GM12878 (cell line): ENCODE measurements around the gene RBBP5. TPM values are rescaled to one million over a fixed set of nuclear protein-coding genes. Genes with fewer than 3 reads are reported as not detected.
A peak's percentile ranks its signal among the peaks of the same experiment; 100 is the strongest.

ENCODE experiments used
- ATAC-seq: fragments of 200-7000 bp; cut with Tn5 transposase; 3 replicates; pipeline ENCODE4 v1.9.1; 2020; ENCODE audit warnings: mild to moderate bottlenecking, moderate library complexity
- BruUV-seq: library from RNA; stranded (reverse); fragments of 400-500 nt; replicated peaks from 2 replicates; lab custom pipeline; 2021; lab: Mats Ljungman, UMichigan
- CTCF ChIA-PET: fragments of 300-600 bp; sonication (Branson Sonifier 250); formaldehyde crosslinking; extraction: SDS; loops from one replicate; lab custom pipeline; 2021; ENCODE audit warnings: inconsistent platforms; lab: Yijun Ruan, JAX
- POLR2A ChIA-PET: fragments of 350-600 bp; formaldehyde crosslinking; extraction: SDS; loops from one replicate; lab custom pipeline; 2021; ENCODE audit warnings: inconsistent platforms; lab: Charles Lee
- RAD21 ChIA-PET: fragments of 300-600 bp; sonication (Branson Sonifier 250); formaldehyde crosslinking; loops from one replicate; lab custom pipeline; 2023; ENCODE audit warnings: antibody characterized with exemption; ENCODE audit not compliant: unreplicated experiment; lab: Charles Lee
- SMC1A ChIA-PET: fragments of 300-600 bp; sonication (Branson Sonifier 250); formaldehyde crosslinking; loops from one replicate; lab custom pipeline; 2023; ENCODE audit not compliant: unreplicated experiment, uncharacterized antibody; lab: Charles Lee
- DNase-seq: peaks from one replicate; pipeline ENCODE4 v3.0.0-alpha.2; 2011; ENCODE audit warnings: low read depth, low spot score
- FAIRE-seq: peaks from 3 replicates; lab custom pipeline; 2011; peaks lifted over from hg19 to GRCh38; lab: Jason Lieb, UNC
- H2AFZ ChIP-seq: 2 replicates; pipeline ENCODE4 v1.6.0; 2011; ENCODE audit warnings: low read depth, low read length, control low read depth; ENCODE audit not compliant: control insufficient read depth
- H3K27ac ChIP-seq: 2 replicates; pipeline ENCODE4 v1.5.1; 2011; ENCODE audit warnings: control low read depth; ENCODE audit not compliant: control insufficient read depth, insufficient read depth
- H3K27me3 ChIP-seq, 2 experiments: replicated peaks in 1 of 2; 2 replicates each; pipeline versions ENCODE4 v1.6.0 to v1.6.1; 2011; ENCODE audit warnings: low read length in 1 of 2; ENCODE audit not compliant: control insufficient read depth in 2 of 2, insufficient read depth in 2 of 2
- H3K36me3 ChIP-seq, 2 experiments: 2 replicates each; pipeline ENCODE4 v1.5.1; 2011; ENCODE audit warnings: low read length in 1 of 2; ENCODE audit not compliant: control insufficient read depth in 2 of 2, insufficient read depth in 2 of 2
- H3K4me1 ChIP-seq: 2 replicates; pipeline ENCODE4 v1.6.1; 2011; ENCODE audit warnings: mild to moderate bottlenecking, low read length, moderate library complexity, mixed read lengths; ENCODE audit not compliant: control insufficient read depth, insufficient read depth
- H3K4me2 ChIP-seq: 2 replicates; pipeline ENCODE4 v1.6.0; 2011; ENCODE audit warnings: control low read depth; ENCODE audit not compliant: control insufficient read depth, insufficient read depth
- H3K4me3 ChIP-seq: fragments of 200-600 bp; sonication (generic); 2 replicates; pipeline ENCODE4 v1.5.1; 2016
- H3K79me2 ChIP-seq: 2 replicates; pipeline ENCODE4 v1.6.0; 2011; ENCODE audit warnings: low read length; ENCODE audit not compliant: control insufficient read depth, insufficient read depth
- H3K9ac ChIP-seq: 2 replicates; pipeline ENCODE4 v1.8.0; 2011; ENCODE audit warnings: low read length, control low read depth, mixed read lengths; ENCODE audit not compliant: control insufficient read depth, insufficient read depth
- H3K9me3 ChIP-seq: replicated peaks from 3 replicates; pipeline ENCODE4 v1.5.1; 2011; ENCODE audit warnings: mild to moderate bottlenecking, low read length; ENCODE audit not compliant: control insufficient read depth, insufficient read depth
- H4K20me1 ChIP-seq: 2 replicates; pipeline ENCODE4 v1.6.0; 2011; ENCODE audit not compliant: control insufficient read depth, insufficient read depth
- DPF2 ChIP-seq: fragments of 450-650 bp; IDR thresholded peaks from 2 replicates; pipeline ENCODE4 v1.6.1; 2017; ENCODE audit warnings: mild to moderate bottlenecking
- EED ChIP-seq: sonication (generic); IDR thresholded peaks from 2 replicates; pipeline ENCODE4 v1.6.1; 2016; ENCODE audit warnings: antibody characterized with exemption, low read depth
- KAT2A ChIP-seq: conservative IDR thresholded peaks from 2 replicates; pipeline ENCODE4 v1.6.1; 2011; ENCODE audit warnings: low read depth, low read length; ENCODE audit not compliant: control insufficient read depth
- PAX5 ChIP-seq: IDR thresholded peaks from 2 replicates; pipeline ENCODE4 v1.6.1; 2011; ENCODE audit warnings: low read depth, low read length, borderline replicate concordance
- RAD21 ChIP-seq: IDR thresholded peaks from 2 replicates; pipeline ENCODE4 v1.6.1; 2011; ENCODE audit warnings: mild to moderate bottlenecking, low read depth, low read length, moderate library complexity; ENCODE audit not compliant: insufficient read depth
- SMARCA5 ChIP-seq: fragments of 450-650 bp; IDR thresholded peaks from 2 replicates; pipeline ENCODE4 v1.6.1; 2017; ENCODE audit warnings: mild to moderate bottlenecking
- SMC3 ChIP-seq: IDR thresholded peaks from 2 replicates; pipeline ENCODE4 v1.6.1; 2011; ENCODE audit warnings: low read length, improper control_type of control experiment, borderline replicate concordance
- SPI1 ChIP-seq: IDR thresholded peaks from 2 replicates; pipeline ENCODE4 v1.6.1; 2011; ENCODE audit warnings: low read depth, mild to moderate bottlenecking, low read length, moderate library complexity, borderline replicate concordance; ENCODE audit not compliant: insufficient read depth
- WRNIP1 ChIP-seq: IDR thresholded peaks from 2 replicates; pipeline ENCODE4 v1.6.1; 2011; ENCODE audit warnings: low read depth, low read length, improper control_type of control experiment, borderline replicate concordance
- YY1 ChIP-seq: IDR thresholded peaks from 2 replicates; pipeline ENCODE4 v1.6.1; 2011; ENCODE audit warnings: low read depth, mild to moderate bottlenecking, low read length
- ZNF384 ChIP-seq: IDR thresholded peaks from 2 replicates; pipeline ENCODE4 v1.6.1; 2012; ENCODE audit warnings: low read depth, mild to moderate bottlenecking, low read length, improper control_type of control experiment, borderline replicate concordance
- WGBS: methylation state at CpG from one replicate; pipeline ENCODE4 v1.1.6; 2016; ENCODE audit warnings: low lambda C conversion rate; ENCODE audit not compliant: insufficient replicate concordance, insufficient coverage; ENCODE audit errors: missing lambda C conversion rate; 5-methylcytosine and 5-hydroxymethylcytosine counted together
- in situ Hi-C: fragments of 300-500 bp; cut with MboI; formaldehyde crosslinking; loops from 9 replicates; pipeline ENCODE4 v1.14.3; 2018; ENCODE audit warnings: mixed read lengths
- intact Hi-C: fragments of 100-400 bp; cut with micrococcal nuclease; formaldehyde crosslinking; loops from one replicate; pipeline ENCODE4 v1.14.2; 2022; ENCODE audit not compliant: unreplicated experiment
- polyA plus RNA-seq, 11 experiments: library from polyadenylated mRNA; depleted of rRNA in 4 of 11; unstranded in 6 of 11; stranded (reverse) in 5 of 11; fragments of >200 nt; fragmentation: Nextera tagmentation in 4 of 11; fragmentation: Illumina TruSeq in 1 of 11; extraction: Ambion mirVana in 4 of 11; extraction: Trizol in 1 of 11; gene quantifications; 1 replicate in 1 of 11; 2 replicates in 10 of 11; pipeline versions ENCODE4 v1.2.1 to v1.2.3, GENCODE V29; 2011 to 2016; ENCODE audit warnings: inconsistent platforms in 2 of 11, missing spikeins in 2 of 11, low read depth in 1 of 11
- total RNA-seq, 4 experiments: library from RNA; depleted of rRNA in 3 of 4; stranded (reverse); fragments of >200 nt in 3 of 4; fragmentation: Illumina TruSeq in 1 of 4; extraction: Trizol in 1 of 4; gene quantifications; 2 replicates each; pipeline versions ENCODE4 v1.2.1 to v1.2.3, GENCODE V29; 2013 to 2021
- TF ChIP-seq, protein P1 (sequence below): fragments of 450-650 bp; IDR thresholded peaks from 2 replicates; pipeline ENCODE4 v1.6.1; 2014; ENCODE audit warnings: mild to moderate bottlenecking
- TF ChIP-seq, protein P2 (sequence below): IDR thresholded peaks from 2 replicates; pipeline ENCODE4 v1.6.1; 2011; ENCODE audit warnings: borderline replicate concordance, low read depth, mild to moderate bottlenecking, moderate library complexity, mixed read lengths, low read length; ENCODE audit not compliant: insufficient read depth; ENCODE audit errors: extremely low read length
- TF ChIP-seq, protein P3 (sequence below): fragments of 450-650 bp; IDR thresholded peaks from 2 replicates; pipeline ENCODE4 v1.6.1; 2017; ENCODE audit warnings: low read depth, mild to moderate bottlenecking, moderate library complexity
- TF ChIP-seq, protein P4 (sequence below), 3 experiments: IDR thresholded peaks in 2 of 3; conservative IDR thresholded peaks in 1 of 3; 2 replicates each; pipeline ENCODE4 v1.5.1; 2011; ENCODE audit warnings: low read depth in 3 of 3, low read length in 3 of 3, mild to moderate bottlenecking in 3 of 3, control low read depth in 2 of 3, moderate library complexity in 2 of 3, inconsistent platforms in 1 of 3, mixed read lengths in 1 of 3; ENCODE audit not compliant: control insufficient read depth in 2 of 3, insufficient read depth in 1 of 3; ENCODE audit errors: extremely low read depth in 1 of 3

The RBBP5 gene
- total and polyA plus RNA-seq, 10 of the 15 experiments (the other 5 are each of a cell fraction or from before 2014, with no cell fraction given): 10.0 to 20.6 (median 14.8) TPM

DNA sequence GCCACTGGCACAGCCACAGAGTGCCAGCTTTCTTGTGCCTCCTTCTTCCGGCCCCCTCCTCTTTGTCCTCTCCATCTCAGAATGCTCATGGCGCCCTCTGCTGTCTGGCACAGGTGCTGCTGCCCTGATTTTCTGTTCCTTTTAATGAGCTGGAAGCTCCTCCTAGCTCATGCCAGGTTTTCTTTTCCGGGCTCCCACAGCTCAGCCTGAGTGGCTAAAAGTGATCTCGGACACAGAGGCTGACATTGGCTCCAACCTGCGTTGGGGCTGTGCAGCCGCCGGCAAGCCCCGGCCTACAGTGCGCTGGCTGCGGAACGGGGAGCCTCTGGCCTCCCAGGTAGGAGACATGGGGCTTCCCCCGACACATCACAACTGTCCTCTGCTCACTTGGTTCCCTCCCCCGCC lies 60.1 kb downstream of the RBBP5 start:
- no peaks in the 10 kb centered on the region for H3K9me3 ChIP-seq
- intact Hi-C loops (loop anchor here (1.0 to 2.0 kb wide), 2 partner anchors 72 to 195 kb away; no protein-coding TSS in a partner anchor), in situ Hi-C loops (loop anchor here (5.0 kb wide), 1 partner anchor 84 kb away; no protein-coding TSS in a partner anchor)
- H3K4me2 ChIP-seq: peak overlapping the region; percentile 15; the same call in 1 of the 2 replicates
- DNase-seq (peak; percentile 20), ATAC-seq (peak; percentile 92), FAIRE-seq (peak; percentile 81)
- H3K4me3 ChIP-seq: no peak overlapping the region
- no TSS peak for BruUV-seq
- ChIA-PET RAD21 (interaction anchor here (0.5 to 4.7 kb wide), 37 partner anchors 10 to 263 kb away, joined by 3 to 81 read pairs (median 4); no protein-coding TSS in a partner anchor), CTCF (interaction anchor here (0.6 to 6.8 kb wide), 69 partner anchors 8 to 505 kb away, joined by 3 to 151 read pairs (median 4); partner anchors contain the start of genes CNTN2 and RBBP5), SMC1A (interaction anchor here (0.6 to 3.5 kb wide), 27 partner anchors 9 to 200 kb away, joined by 3 to 45 read pairs (median 5); partner anchors contain the start of gene RBBP5), POLR2A (interaction anchor here (0.6 to 1.1 kb wide), 3 partner anchors 73 to 184 kb away, joined by 3 to 5 read pairs (median 3); no protein-coding TSS in a partner anchor)
- H3K27me3 ChIP-seq: no peaks in the 10 kb centered on the region
- TF ChIP-seq EED (no peak), YY1 (peak; percentile 53; the same call in 1 of the 2 replicates), DPF2 (no peak), SMARCA5 (0 out of 2 replicates have a peak, but pooled peaks have one; percentile 2), PAX5 (no peak), SPI1 (0 out of 2 replicates have a peak, but pooled peaks have one; percentile 1), RAD21 (peak; percentile 75), KAT2A (no peak), SMC3 (peak; percentile 77), ZNF384 (no peak), WRNIP1 (0 out of 2 replicates have a peak, but pooled peaks have one; percentile 34)
- TF ChIP-seq, protein P1, sequence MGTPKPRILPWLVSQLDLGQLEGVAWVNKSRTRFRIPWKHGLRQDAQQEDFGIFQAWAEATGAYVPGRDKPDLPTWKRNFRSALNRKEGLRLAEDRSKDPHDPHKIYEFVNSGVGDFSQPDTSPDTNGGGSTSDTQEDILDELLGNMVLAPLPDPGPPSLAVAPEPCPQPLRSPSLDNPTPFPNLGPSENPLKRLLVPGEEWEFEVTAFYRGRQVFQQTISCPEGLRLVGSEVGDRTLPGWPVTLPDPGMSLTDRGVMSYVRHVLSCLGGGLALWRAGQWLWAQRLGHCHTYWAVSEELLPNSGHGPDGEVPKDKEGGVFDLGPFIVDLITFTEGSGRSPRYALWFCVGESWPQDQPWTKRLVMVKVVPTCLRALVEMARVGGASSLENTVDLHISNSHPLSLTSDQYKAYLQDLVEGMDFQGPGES: no peak
- TF ChIP-seq, protein P2, sequence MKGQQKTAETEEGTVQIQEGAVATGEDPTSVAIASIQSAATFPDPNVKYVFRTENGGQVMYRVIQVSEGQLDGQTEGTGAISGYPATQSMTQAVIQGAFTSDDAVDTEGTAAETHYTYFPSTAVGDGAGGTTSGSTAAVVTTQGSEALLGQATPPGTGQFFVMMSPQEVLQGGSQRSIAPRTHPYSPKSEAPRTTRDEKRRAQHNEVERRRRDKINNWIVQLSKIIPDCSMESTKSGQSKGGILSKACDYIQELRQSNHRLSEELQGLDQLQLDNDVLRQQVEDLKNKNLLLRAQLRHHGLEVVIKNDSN: no peak
- TF ChIP-seq, protein P3, sequence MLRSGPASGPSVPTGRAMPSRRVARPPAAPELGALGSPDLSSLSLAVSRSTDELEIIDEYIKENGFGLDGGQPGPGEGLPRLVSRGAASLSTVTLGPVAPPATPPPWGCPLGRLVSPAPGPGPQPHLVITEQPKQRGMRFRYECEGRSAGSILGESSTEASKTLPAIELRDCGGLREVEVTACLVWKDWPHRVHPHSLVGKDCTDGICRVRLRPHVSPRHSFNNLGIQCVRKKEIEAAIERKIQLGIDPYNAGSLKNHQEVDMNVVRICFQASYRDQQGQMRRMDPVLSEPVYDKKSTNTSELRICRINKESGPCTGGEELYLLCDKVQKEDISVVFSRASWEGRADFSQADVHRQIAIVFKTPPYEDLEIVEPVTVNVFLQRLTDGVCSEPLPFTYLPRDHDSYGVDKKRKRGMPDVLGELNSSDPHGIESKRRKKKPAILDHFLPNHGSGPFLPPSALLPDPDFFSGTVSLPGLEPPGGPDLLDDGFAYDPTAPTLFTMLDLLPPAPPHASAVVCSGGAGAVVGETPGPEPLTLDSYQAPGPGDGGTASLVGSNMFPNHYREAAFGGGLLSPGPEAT: 0 out of 2 replicates have a peak, but pooled peaks have one; percentile 20
- TF ChIP-seq, protein P4, sequence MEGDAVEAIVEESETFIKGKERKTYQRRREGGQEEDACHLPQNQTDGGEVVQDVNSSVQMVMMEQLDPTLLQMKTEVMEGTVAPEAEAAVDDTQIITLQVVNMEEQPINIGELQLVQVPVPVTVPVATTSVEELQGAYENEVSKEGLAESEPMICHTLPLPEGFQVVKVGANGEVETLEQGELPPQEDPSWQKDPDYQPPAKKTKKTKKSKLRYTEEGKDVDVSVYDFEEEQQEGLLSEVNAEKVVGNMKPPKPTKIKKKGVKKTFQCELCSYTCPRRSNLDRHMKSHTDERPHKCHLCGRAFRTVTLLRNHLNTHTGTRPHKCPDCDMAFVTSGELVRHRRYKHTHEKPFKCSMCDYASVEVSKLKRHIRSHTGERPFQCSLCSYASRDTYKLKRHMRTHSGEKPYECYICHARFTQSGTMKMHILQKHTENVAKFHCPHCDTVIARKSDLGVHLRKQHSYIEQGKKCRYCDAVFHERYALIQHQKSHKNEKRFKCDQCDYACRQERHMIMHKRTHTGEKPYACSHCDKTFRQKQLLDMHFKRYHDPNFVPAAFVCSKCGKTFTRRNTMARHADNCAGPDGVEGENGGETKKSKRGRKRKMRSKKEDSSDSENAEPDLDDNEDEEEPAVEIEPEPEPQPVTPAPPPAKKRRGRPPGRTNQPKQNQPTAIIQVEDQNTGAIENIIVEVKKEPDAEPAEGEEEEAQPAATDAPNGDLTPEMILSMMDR (IDR thresholded peaks at IDR 0.05 in 2 of 3, conservative IDR thresholded peaks at IDR 0.05 in 1 of 3; ENCODE audit: control insufficient read depth in 2 of 3, extremely low read depth in 1 of 3, insufficient read depth in 1 of 3, low read depth in 3 of 3, low read length in 3 of 3): peak; percentile 84 to 93 (median 92); a peak in 5 of 6 replicates
- peak overlapping the region; percentile 20 for H2AFZ ChIP-seq
- WGBS: 0% methylated on average over 13 of the region's 13 CpGs
- no peak overlapping the region for H3K9ac ChIP-seq
- no peaks in the 10 kb centered on the region for H3K79me2 ChIP-seq
- no peaks in the 10 kb centered on the region for H4K20me1 ChIP-seq
- H3K4me1 ChIP-seq: no peaks in the 10 kb centered on the region
- H3K36me3 ChIP-seq: no peaks in the 10 kb centered on the region
- H3K27ac ChIP-seq: no peak overlapping the region
